Upper lobe of left lung (tissue), 4 donors: ENCODE measurements around the gene CYTH3.

Source experiments
- EP300 ChIP-seq, 4 donors: sonication (generic); formaldehyde crosslinking; IDR thresholded peaks; one replicate each; pipeline ENCODE4 v1.5.1; 2017; ENCODE audit warnings: antibody characterized with exemption in 4 of 4, control low read depth in 2 of 4
- POLR2A ChIP-seq, 4 donors: fragments of 450-650 bp; IDR thresholded peaks; one replicate each; pipeline ENCODE4 v1.5.1; 2016 to 2017; ENCODE audit warnings: antibody characterized with exemption in 4 of 4, mild to moderate bottlenecking in 2 of 4

- TF ChIP-seq POLR2A (IDR thresholded peaks at IDR 0.05): no peak
- no peak for TF ChIP-seq EP300 (IDR thresholded peaks at IDR 0.05)
These were observed 43.8 kb upstream of the CYTH3 start for GRCh38 chr7:6316226-6316625.
